Body of pancreas (tissue), 4 donors: ENCODE results near the gene GP1BA.

ENCODE experiments used
- CTCF ChIP-seq, 7 experiments: fragments of 450-650 bp in 4 of 7; fragments of 200-600 bp in 3 of 7; sonication (generic) in 3 of 7; IDR thresholded peaks; one replicate each; pipeline ENCODE4 v1.5.1; 2016 to 2019; ENCODE audit warnings: antibody characterized with exemption in 7 of 7
- POLR2A ChIP-seq, 3 donors: fragments of 450-650 bp; IDR thresholded peaks; one replicate each; pipeline ENCODE4 v1.6.1; 2016; ENCODE audit warnings: antibody characterized with exemption in 3 of 3, mild to moderate bottlenecking in 2 of 3

DNA sequence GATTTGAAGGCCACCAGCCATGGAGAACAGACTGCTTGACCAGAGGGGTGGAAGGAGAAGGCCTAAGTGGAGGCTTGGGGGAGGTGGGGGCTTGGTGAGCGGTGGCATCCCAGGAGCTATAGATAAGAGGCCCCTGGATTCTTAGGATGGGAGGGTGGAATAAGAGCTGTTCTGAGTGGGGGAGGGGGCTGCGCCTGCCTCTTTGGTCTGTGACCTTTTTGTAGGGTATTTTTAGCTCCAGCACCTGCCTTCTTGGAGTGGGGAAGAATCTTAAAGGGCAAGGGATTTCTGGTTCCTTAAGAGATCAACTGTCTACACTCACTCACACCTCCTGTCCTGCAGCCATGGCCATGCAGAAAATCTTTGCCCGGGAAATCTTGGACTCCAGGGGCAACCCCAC, 19.4 kb downstream of the GP1BA start:
- TF ChIP-seq CTCF (IDR thresholded peaks at IDR 0.05): no peak
- no peak for TF ChIP-seq POLR2A (IDR thresholded peaks at IDR 0.05)
